Ovary (tissue), 9 donors: ENCODE results near the gene SESN2. TPM values are rescaled to one million over a fixed set of nuclear protein-coding genes. Genes with fewer than 3 reads are reported as not detected.

Source experiments
- DNase-seq, 5 donors: peaks; one replicate each; pipeline ENCODE4 v3.0.0-alpha.2; 2019 to 2020
- H3K27ac ChIP-seq, 2 donors: fragments of 200-600 bp; one replicate each; pipeline versions ENCODE4 v1.5.1 to v1.8.0; 2019 to 2022
- H3K27me3 ChIP-seq: fragments of 200-600 bp; one replicate; pipeline ENCODE4 v1.8.0; 2022
- H3K36me3 ChIP-seq: fragments of 200-600 bp; sonication (generic); one replicate; pipeline ENCODE4 v1.5.1; 2019
- H3K4me1 ChIP-seq: one replicate; pipeline ENCODE4 v1.8.1; 2013; ENCODE audit warnings: mild to moderate bottlenecking, moderate library complexity; ENCODE audit not compliant: insufficient read depth
- H3K4me3 ChIP-seq: fragments of 200-600 bp; sonication (generic); one replicate; pipeline ENCODE4 v1.5.1; 2017
- H3K9me3 ChIP-seq, 2 donors: fragments of 200-600 bp in 1 of 2; sonication (generic) in 1 of 2; one replicate each; pipeline versions ENCODE4 v1.5.1 to v1.8.1; 2013 to 2019; ENCODE audit warnings: mild to moderate bottlenecking in 1 of 2, moderate library complexity in 1 of 2
- CTCF ChIP-seq, 3 donors: fragments of 450-650 bp in 2 of 3; fragments of 200-600 bp in 1 of 3; IDR thresholded peaks; one replicate each; pipeline versions ENCODE4 v1.5.1 to v1.8.0; 2016 to 2022; ENCODE audit warnings: antibody characterized with exemption in 3 of 3, mild to moderate bottlenecking in 1 of 3
- EP300 ChIP-seq: sonication (generic); formaldehyde crosslinking; IDR thresholded peaks from one replicate; pipeline ENCODE4 v1.6.1; 2017; ENCODE audit warnings: antibody characterized with exemption
- POLR2A ChIP-seq: fragments of 450-650 bp; IDR thresholded peaks from one replicate; pipeline ENCODE4 v1.6.1; 2017; ENCODE audit warnings: antibody characterized with exemption, mild to moderate bottlenecking, moderate library complexity
- WGBS, 3 donors: extraction: QIAGEN DNeasy Blood & Tissue Kit in 1 of 3; methylation state at CpG; one replicate each; pipeline versions ENCODE4 v1.1.5 to v1.1.7; 2013 to 2017; 5-methylcytosine and 5-hydroxymethylcytosine counted together
- intact Hi-C, 4 donors: fragments of 100-400 bp; cut with DNase I; formaldehyde crosslinking; loops; one replicate each; pipeline versions ENCODE4 v1.11.0 to v1.15.1; 2022 to 2023
- polyA plus RNA-seq, 2 donors: library from polyadenylated mRNA; stranded (reverse); fragments of 200-250 nt in 1 of 2; fragments of 350-450 nt in 1 of 2; fragmentation: Illumina TruSeq in 1 of 2; extraction: RNeasy Lipid Tissue Mini Kit (QIAGEN cat#74804) in 1 of 2; gene quantifications; one replicate each; pipeline ENCODE4 v1.2.3, GENCODE V29; 2013 to 2014
- total RNA-seq, 7 donors: library from RNA; depleted of rRNA in 2 of 7; stranded (reverse); fragments of >200 nt in 2 of 7; fragmentation: NEBNext Ultra II Directional in 3 of 7; extraction: Animal tissue kit (Norgen Biotek cat#: 25700) in 3 of 7; gene quantifications; one replicate each; pipeline versions ENCODE4 v1.1.0 to v1.2.4, GENCODE V29; 2016 to 2023
- donor health status: DM: no; HTN: no; CAD: no; lungs with moderate emphysema.
- donor health status: DM: no; HTN: no; CAD: no.
- donor health status: Bipolar disorder and iron deficiency.
- donor health status: DM: yes; HTN: yes; CAD: no.
- donor health status: DM: no; HTN: no; CAD: no.
- donor health status: DM: yes; HTN: yes; CAD: no.

SESN2 gene
- total and polyA plus RNA-seq, 9 donors: 7.4 to 79.9 (median 25.0) TPM

GRCh38 chr1:28265577-28265976 is 6.3 kb downstream of the SESN2 start:
- intact Hi-C loops: no loop called here
- WGBS, 3 donors: 88 to 94% (median 89%) methylated on average over 8 of the region's 8 CpGs
- Histone ChIP-seq H3K9me3 (no peaks in the 10 kb centered on the region), H3K27ac (no peak overlapping the region), H3K36me3 (no peaks in the 10 kb centered on the region), H3K27me3 (no peaks in the 10 kb centered on the region), H3K4me3 (no peak overlapping the region), H3K4me1 (peaks cover 25% of the 10 kb centered on the region)
- no peak for DNase-seq
- TF ChIP-seq POLR2A (no peak), EP300 (no peak), CTCF (IDR thresholded peaks at IDR 0.05) (no peak)

GRCh38 chr1:28266920-28267322 is 7.6 kb downstream of the SESN2 start:
- DNase-seq: peak in 4 of 5 donors; percentile 37 to 54 (median 50)
- WGBS, 3 donors: 7 to 13% (median 9%) methylated on average over 5 of the region's 5 CpGs

GRCh38 chr1:28267633-28268032 is 8.3 kb downstream of the SESN2 start:
- H3K4me3 ChIP-seq: no peak overlapping the region
- TF ChIP-seq CTCF (IDR thresholded peaks at IDR 0.05): no peak
- no peak for TF ChIP-seq EP300
- no peak for TF ChIP-seq POLR2A
- H3K27me3 ChIP-seq: no peaks in the 10 kb centered on the region
- peak overlapping the region in 1 of 2 donors; percentile 46 for H3K27ac ChIP-seq
- H3K9me3 ChIP-seq: no peaks in the 10 kb centered on the region
- DNase-seq: no peak
- peaks cover 21% of the 10 kb centered on the region for H3K4me1 ChIP-seq
- 63 to 69% (median 69%) methylated on average over 2 of the region's 2 CpGs for WGBS, 3 donors
- intact Hi-C loops: no loop called here
- no peaks in the 10 kb centered on the region for H3K36me3 ChIP-seq

More at GRCh38 chr1:28266920-28267322, 7.6 kb downstream of the SESN2 start:
- Histone ChIP-seq H3K27me3 (no peaks in the 10 kb centered on the region), H3K4me1 (peaks cover 21% of the 10 kb centered on the region), H3K4me3 (no peak overlapping the region), H3K9me3 (no peaks in the 10 kb centered on the region), H3K36me3 (no peaks in the 10 kb centered on the region), H3K27ac (peak overlapping the region in 1 of 2 donors; percentile 46)
- intact Hi-C loops: no loop called here
- no peak for TF ChIP-seq EP300
- no peak for TF ChIP-seq CTCF (IDR thresholded peaks at IDR 0.05)
- no peak for TF ChIP-seq POLR2A

GRCh38 chr1:28269529-28269928 is 10.2 kb downstream of the SESN2 start:
- Histone ChIP-seq H3K4me1 (peaks cover 17% of the 10 kb centered on the region), H3K27ac (no peak overlapping the region), H3K9me3 (no peaks in the 10 kb centered on the region), H3K4me3 (no peak overlapping the region), H3K36me3 (no peaks in the 10 kb centered on the region), H3K27me3 (no peaks in the 10 kb centered on the region)
- 45 to 56% (median 55%) methylated on average over 2 of the region's 2 CpGs for WGBS, 3 donors
- no peak for DNase-seq
- intact Hi-C loops: no loop called here
- TF ChIP-seq CTCF (IDR thresholded peaks at IDR 0.05) (no peak), POLR2A (no peak), EP300 (no peak)
